Measurements from ENCODE around the gene SYT15B.
"Not testable (repeated sequence)": the region's sequence is repeated elsewhere in the genome, so short reads cannot be mapped to it uniquely, and the experiment has no call there.

The SYT15B gene

DNA sequence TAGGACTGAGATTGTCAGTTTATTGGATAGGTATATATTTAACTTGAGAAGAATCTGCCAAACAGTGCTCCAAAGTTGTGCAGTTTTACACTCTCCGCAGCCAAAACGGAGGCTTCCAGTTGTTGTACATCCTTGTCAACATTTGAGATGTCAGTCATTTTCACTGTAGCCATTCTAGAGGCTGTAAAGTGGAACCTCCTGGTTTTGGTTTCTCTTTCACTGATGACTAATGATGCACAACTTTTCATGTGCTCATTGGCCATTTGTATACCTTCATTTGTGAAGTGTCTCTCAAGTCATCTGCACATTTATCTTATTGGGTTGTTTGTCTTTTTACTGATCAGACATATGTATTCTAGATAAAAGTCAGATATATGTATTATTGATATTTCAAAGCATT lies 22.5 kb downstream of the SYT15B start:
- H3K27ac ChIP-seq; DNase-seq (ENCODE audit: low read depth, low spot score): not testable (repeated sequence)

DNA sequence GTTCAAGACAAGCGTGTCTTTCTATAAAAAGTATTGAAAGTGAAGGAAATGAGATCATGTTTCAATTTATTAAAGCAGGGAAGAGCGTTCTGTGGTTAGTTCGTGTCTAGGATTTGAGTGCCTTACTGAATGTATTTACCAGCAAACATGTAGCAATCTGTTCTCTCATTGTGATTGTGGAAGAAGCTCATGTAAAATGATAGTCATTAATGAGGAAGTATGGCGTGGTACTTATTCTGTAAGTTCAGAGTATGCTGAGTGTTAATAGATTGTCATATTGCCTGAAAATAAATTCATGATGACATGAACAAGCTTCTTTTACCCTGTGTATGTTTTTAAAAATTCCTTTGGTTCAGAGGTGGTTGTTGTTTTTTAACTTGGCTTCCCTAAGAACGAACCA lies 32.5 kb downstream of the SYT15B start:
- not testable (repeated sequence) for H3K27ac ChIP-seq; DNase-seq (ENCODE audit: low read depth, low spot score)

DNA sequence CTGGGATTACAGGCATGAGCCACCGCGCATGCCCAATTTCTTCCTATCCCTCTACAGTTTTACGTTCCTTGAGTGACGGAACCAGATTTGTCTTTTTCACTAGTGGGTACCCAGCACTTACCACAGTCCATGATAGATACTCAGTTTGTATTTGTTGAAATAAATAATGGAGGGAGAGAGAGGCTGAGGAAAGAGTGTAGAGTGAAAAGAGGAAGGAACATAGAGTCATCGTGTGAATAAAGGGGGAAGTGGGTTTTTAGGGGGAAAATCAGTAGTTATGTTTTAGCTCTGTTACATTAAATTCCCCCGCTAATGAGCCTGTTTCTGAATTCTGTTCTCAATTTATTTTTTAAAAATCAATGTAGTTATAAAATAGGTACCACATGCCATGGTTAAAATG lies 37.7 kb downstream of the SYT15B start:
- H3K27ac ChIP-seq; DNase-seq (ENCODE audit: low read depth, low spot score): not testable (repeated sequence)

- DNase-seq (ENCODE audit: low read depth, low spot score), result not testable (repeated sequence)
Observed at GRCh38 chr10:47725047-47725446, 38.3 kb downstream of the SYT15B start.

GRCh38 chr10:47724119-47724518 lies 39.3 kb downstream of the SYT15B start:
- not testable (repeated sequence) for H3K27ac ChIP-seq; DNase-seq (ENCODE audit: low read depth, low spot score)

More at GRCh38 chr10:47725047-47725446, 38.3 kb downstream of the SYT15B start:
- not testable (repeated sequence) for H3K27ac ChIP-seq

GRCh38 chr10:47723362-47723761 lies 40.0 kb downstream of the SYT15B start:
- not testable (repeated sequence) for DNase-seq (ENCODE audit: low read depth, low spot score); H3K27ac ChIP-seq

DNA sequence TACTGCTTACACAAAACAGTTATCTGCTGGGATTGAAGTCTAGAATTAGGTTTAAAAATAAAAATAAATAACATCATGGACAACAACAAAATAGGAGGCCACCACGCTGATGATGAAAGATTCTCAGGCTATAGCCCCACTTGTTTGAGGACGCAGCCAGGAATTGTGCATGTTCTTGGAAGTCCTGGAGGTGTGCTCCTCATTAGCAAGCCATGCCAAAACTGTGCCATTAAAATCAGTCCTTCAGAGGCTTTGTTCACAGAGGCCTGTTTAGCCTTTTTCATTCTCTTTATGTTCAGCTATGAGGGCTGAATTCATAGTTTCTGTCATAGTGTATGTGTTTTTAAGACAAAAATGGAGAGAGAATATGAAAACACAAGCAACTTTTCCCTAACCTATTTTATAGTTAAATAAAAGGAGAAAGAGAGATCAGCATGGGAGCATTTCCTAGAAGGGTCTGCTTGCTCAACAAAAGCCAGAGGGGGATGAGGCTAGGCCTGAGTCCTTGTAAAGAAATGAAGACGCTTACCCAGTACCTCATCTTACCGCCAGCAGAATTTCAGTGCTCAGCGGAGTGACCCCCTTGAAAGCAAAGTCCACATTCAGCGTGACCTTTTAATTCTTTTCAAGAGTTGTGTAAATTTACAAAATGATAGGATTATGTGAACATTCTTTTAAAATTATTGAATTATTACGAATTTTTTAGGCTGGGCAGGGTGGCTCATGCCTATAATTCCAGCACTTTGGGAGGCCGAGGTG lies 46.2 kb downstream of the SYT15B start:
- not testable (repeated sequence) for DNase-seq (ENCODE audit: low read depth, low spot score); H3K27ac ChIP-seq
